Heart left ventricle (tissue), 16 donors: ENCODE measurements around the gene TACC2. TPM values are rescaled to one million over a fixed set of nuclear protein-coding genes. Genes with fewer than 3 reads are reported as not detected.

Experiments used
- ATAC-seq, 4 donors: fragments of 200-7000 bp; cut with Tn5 transposase; one replicate each; pipeline ENCODE4 v1.9.1; 2020 to 2022; ENCODE audit warnings: moderate library complexity in 4 of 4, mild to moderate bottlenecking in 3 of 4, moderate number of reproducible peaks in 1 of 4
- DNase-seq, 5 donors: peaks; one replicate each; pipeline ENCODE4 v3.0.0-alpha.2; 2020
- H3K27ac ChIP-seq, 12 donors: fragments of 200-600 bp; sonication (generic) in 4 of 12; one replicate each; pipeline versions ENCODE4 v1.5.0 to v1.8.0; 2016 to 2022; ENCODE audit warnings: mild to moderate bottlenecking in 2 of 12
- H3K27me3 ChIP-seq, 9 donors: fragments of 200-600 bp; sonication (generic) in 2 of 9; one replicate each; pipeline versions ENCODE4 v1.5.1 to v1.8.0; 2016 to 2022; ENCODE audit warnings: mild to moderate bottlenecking in 3 of 9
- H3K36me3 ChIP-seq, 9 donors: fragments of 200-600 bp; sonication (generic) in 2 of 9; one replicate each; pipeline versions ENCODE4 v1.5.0 to v1.8.0; 2018 to 2022; ENCODE audit warnings: mild to moderate bottlenecking in 2 of 9
- H3K4me1 ChIP-seq, 12 donors: fragments of 200-600 bp; sonication (generic) in 4 of 12; one replicate each; pipeline versions ENCODE4 v1.5.0 to v1.8.0; 2016 to 2022; ENCODE audit warnings: mild to moderate bottlenecking in 3 of 12
- H3K4me3 ChIP-seq, 12 donors: fragments of 200-600 bp; sonication (generic) in 4 of 12; one replicate each; pipeline versions ENCODE4 v1.5.0 to v1.8.0; 2017 to 2022; ENCODE audit warnings: mild to moderate bottlenecking in 9 of 12, moderate library complexity in 4 of 12
- H3K9me3 ChIP-seq, 12 donors: fragments of 200-600 bp; sonication (generic) in 4 of 12; one replicate each; pipeline versions ENCODE4 v1.5.0 to v1.8.0; 2016 to 2022; ENCODE audit warnings: mild to moderate bottlenecking in 1 of 12
- POLR2A ChIP-seq, 2 donors: fragments of 450-650 bp; IDR thresholded peaks; one replicate each; pipeline ENCODE4 v1.6.1; 2017; ENCODE audit warnings: antibody characterized with exemption in 2 of 2, mild to moderate bottlenecking in 2 of 2, moderate library complexity in 2 of 2
- WGBS, 4 donors: extraction: QIAGEN DNeasy Blood & Tissue Kit in 2 of 4; methylation state at CpG; one replicate each; pipeline versions ENCODE4 v1.1.5 to v1.1.7; 2013 to 2018; 5-methylcytosine and 5-hydroxymethylcytosine counted together
- intact Hi-C, 10 donors: fragments of 100-400 bp; cut with DNase I; formaldehyde crosslinking; loops; one replicate each; pipeline versions ENCODE4 v1.11.1 to v1.14.2; 2022
- polyA plus RNA-seq, 2 donors: library from polyadenylated mRNA; stranded (reverse); fragments of 200-250 nt; gene quantifications; one replicate each; pipeline ENCODE4 v1.2.3, GENCODE V29; 2013
- total RNA-seq, 9 donors: library from RNA; depleted of rRNA in 2 of 9; stranded (reverse); fragments of >200 nt in 2 of 9; fragmentation: NEBNext Ultra II Directional in 3 of 9; extraction: Animal tissue kit (Norgen Biotek cat#: 25700) in 3 of 9; gene quantifications; one replicate each; pipeline versions ENCODE4 v1.1.0 to v1.2.4, GENCODE V29; 2016 to 2023
- TF ChIP-seq, protein P1 (sequence below), 12 donors: fragments of 200-600 bp; sonication (generic) in 4 of 12; IDR thresholded peaks; one replicate each; pipeline versions ENCODE4 v1.5.0 to v1.8.0; 2018 to 2022; ENCODE audit warnings: antibody characterized with exemption in 12 of 12, mild to moderate bottlenecking in 5 of 12
- donor health status: ischemic (EF 13 %, LVEDD 7.1; RV severe dilation, severe dysfunction).
- donor health status: healthy with polysubstance abuse.
- donor health status: DM: no; HTN: yes; CAD: no.
- donor health status: DM: no; HTN: no; CAD: no.
- donor health status: ischemic (EF 25% LVEDD 6.9; RV normal size, moderate dysfunction).
- donor health status: ischemic (EF 25% LVEDD 5.7; RV mildly dilated, moderate dysfunction).
- donor health status: healthy.
- donor health status: DM: yes; HTN: yes; CAD: no.
- donor health status: ischemic (EF 35%, LVEDD 5.7; RV mildly dilated, moderate dysfunction).
- donor health status: nonischemic (EF 11% LVEDD 7.7; RV severe dilation, severe dysfunction).
- donor health status: DM: yes; HTN: yes; CAD: no.
- donor health status: PGD.
- donor health status: ischemic (EF 29% LVEDD 5.4; RV normal size, mild dysfunction).
- donor health status: nonischemic (EF 23%, LVEDD 6.1; RV moderate dilation, normal function).

Gene TACC2
- total and polyA plus RNA-seq, 11 donors, result 96.7 to 456 (median 294) TPM

DNA sequence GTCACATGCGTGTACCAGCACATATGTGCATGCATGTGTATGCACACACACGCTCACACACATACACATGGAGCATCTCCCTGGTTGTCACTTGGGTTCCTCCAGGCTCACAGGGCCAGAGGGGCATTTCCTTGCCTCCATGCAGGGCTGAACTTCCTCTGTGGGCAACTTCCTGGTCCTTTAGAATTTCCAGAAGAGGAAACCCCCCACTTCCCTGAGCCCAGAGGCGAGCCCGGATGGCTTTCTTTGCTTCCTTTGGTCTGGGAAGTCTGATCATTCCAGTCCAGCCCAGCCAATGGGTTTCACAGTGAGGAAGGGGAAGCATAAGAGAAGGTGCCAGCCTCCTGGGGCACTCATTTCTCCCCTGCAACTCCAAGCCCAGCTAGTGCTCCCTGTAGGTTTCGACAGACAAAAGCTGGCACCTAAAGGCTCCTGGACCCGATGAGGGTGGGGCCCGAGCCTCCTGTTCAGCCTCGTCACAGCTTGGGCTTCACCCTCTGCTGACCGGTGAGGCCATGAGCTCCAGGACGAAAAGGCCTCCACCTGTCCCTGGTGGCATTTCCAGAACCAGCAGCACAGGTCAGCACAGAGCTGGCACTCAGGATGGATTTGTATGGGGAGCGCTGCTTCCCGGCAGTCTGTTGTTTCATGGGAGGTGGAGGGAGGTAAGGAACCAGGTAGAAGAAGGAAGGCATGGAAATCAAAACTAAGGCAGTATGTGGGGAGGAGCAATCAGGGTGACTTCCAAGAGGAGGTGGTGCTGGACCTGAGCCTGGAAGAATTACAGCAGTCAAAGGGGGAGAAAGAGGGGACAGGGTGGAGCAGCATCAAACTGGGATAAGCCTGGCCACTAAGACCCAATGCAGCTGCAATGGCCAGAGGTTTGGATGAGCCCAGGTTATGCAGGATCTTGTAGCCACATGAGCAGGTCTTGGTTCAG lies 305.8 kb downstream of the TACC2 start:
- WGBS, 4 donors, result 83 to 86% (median 84%) methylated on average over 12 of the region's 12 CpGs
- no peak overlapping the region for H3K27ac ChIP-seq
- DNase-seq (no peak), ATAC-seq (no peak)
- intact Hi-C loops, result loop anchor here in 9 of 10 donors (5.0 to 10.0 kb wide), 6 partner anchors 48 to 413 kb away; partner anchors contain the start of gene C10orf120 (in 1 of the 9)
- no peak overlapping the region for H3K4me3 ChIP-seq
- H3K36me3 ChIP-seq, result no peaks in the 10 kb centered on the region
- no peaks in the 10 kb centered on the region for H3K9me3 ChIP-seq
- H3K27me3 ChIP-seq, result no peaks in the 10 kb centered on the region
- peaks cover 0 to 8% (median 0%) of the 10 kb centered on the region in 12 donors for H3K4me1 ChIP-seq
- TF ChIP-seq, protein P1, sequence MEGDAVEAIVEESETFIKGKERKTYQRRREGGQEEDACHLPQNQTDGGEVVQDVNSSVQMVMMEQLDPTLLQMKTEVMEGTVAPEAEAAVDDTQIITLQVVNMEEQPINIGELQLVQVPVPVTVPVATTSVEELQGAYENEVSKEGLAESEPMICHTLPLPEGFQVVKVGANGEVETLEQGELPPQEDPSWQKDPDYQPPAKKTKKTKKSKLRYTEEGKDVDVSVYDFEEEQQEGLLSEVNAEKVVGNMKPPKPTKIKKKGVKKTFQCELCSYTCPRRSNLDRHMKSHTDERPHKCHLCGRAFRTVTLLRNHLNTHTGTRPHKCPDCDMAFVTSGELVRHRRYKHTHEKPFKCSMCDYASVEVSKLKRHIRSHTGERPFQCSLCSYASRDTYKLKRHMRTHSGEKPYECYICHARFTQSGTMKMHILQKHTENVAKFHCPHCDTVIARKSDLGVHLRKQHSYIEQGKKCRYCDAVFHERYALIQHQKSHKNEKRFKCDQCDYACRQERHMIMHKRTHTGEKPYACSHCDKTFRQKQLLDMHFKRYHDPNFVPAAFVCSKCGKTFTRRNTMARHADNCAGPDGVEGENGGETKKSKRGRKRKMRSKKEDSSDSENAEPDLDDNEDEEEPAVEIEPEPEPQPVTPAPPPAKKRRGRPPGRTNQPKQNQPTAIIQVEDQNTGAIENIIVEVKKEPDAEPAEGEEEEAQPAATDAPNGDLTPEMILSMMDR (IDR thresholded peaks at IDR 0.05), result no peak
- no peak for TF ChIP-seq POLR2A (IDR thresholded peaks at IDR 0.05)

DNA sequence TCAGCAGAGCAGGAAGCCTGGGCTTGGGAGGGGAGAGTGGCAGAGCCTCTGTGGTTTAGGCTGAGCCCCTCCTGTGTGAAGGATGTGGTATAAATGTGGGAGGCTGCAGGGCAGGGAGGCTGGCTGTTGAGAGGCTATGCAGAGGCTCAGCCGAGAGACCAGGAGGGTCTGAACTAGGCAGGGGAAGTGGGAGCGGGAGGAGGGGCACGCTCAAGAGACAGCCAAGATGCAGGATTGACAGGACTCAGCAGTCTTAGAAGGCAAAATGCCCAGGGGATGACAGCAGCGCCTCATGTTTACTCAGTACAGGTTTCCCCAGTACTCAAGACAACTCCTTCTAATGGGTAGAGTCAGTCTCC lies 306.5 kb downstream of the TACC2 start:
- no peak for DNase-seq
- TF ChIP-seq POLR2A (IDR thresholded peaks at IDR 0.05), result no peak
- TF ChIP-seq, protein P1 (IDR thresholded peaks at IDR 0.05), result no peak
- no peaks in the 10 kb centered on the region for H3K9me3 ChIP-seq
- peaks cover 0 to 8% (median 0%) of the 10 kb centered on the region in 12 donors for H3K4me1 ChIP-seq
- H3K27ac ChIP-seq, result no peak overlapping the region
- intact Hi-C loops, result loop anchor here in 9 of 10 donors (5.0 to 10.0 kb wide), 6 partner anchors 47 to 412 kb away; partner anchors contain the start of gene C10orf120 (in 1 of the 9)
- ATAC-seq, result no peak
- 85 to 95% (median 93%) methylated on average over 4 of the region's 4 CpGs for WGBS, 4 donors
- H3K36me3 ChIP-seq, result no peaks in the 10 kb centered on the region
- H3K4me3 ChIP-seq, result no peak overlapping the region
- no peaks in the 10 kb centered on the region for H3K27me3 ChIP-seq

- peaks cover 0 to 13% (median 0%) of the 10 kb centered on the region in 12 donors for H3K4me1 ChIP-seq
- no peak for ATAC-seq
- no peaks in the 10 kb centered on the region for H3K36me3 ChIP-seq
- TF ChIP-seq, protein P1 (IDR thresholded peaks at IDR 0.05), result no peak
- no peak for TF ChIP-seq POLR2A (IDR thresholded peaks at IDR 0.05)
- no peaks in the 10 kb centered on the region for H3K27me3 ChIP-seq
- 75 to 91% (median 89%) methylated on average over 8 of the region's 8 CpGs for WGBS, 4 donors
- intact Hi-C loops, result loop anchor here in 9 of 10 donors (2.0 to 10.0 kb wide), 7 partner anchors 46 to 411 kb away; partner anchors contain the start of gene C10orf120 (in 1 of the 9)
- H3K9me3 ChIP-seq, result no peaks in the 10 kb centered on the region
- no peak for DNase-seq
- H3K27ac ChIP-seq, result no peak overlapping the region
- H3K4me3 ChIP-seq, result no peak overlapping the region
Observed at GRCh38 chr10:122296363-122297120, 307.6 kb downstream of the TACC2 start.
